Breast epithelium (tissue), 4 donors: ENCODE data around the gene LYPD6B. TPM values are rescaled to one million over a fixed set of nuclear protein-coding genes. Genes with fewer than 3 reads are reported as not detected.

Experiments used
- DNase-seq, 2 donors: peaks; one replicate each; pipeline ENCODE4 v3.0.0-alpha.2; 2019; ENCODE audit warnings: low spot score in 2 of 2
- H3K27ac ChIP-seq, 2 donors: fragments of 200-600 bp; sonication (generic) in 1 of 2; one replicate each; pipeline ENCODE4 v1.5.1; 2016 to 2019; ENCODE audit warnings: mild to moderate bottlenecking in 1 of 2
- H3K27me3 ChIP-seq, 2 donors: fragments of 200-600 bp; sonication (generic) in 1 of 2; one replicate each; pipeline versions ENCODE4 v1.5.1 to v1.6.0; 2017 to 2019; ENCODE audit warnings: control low read depth in 1 of 2, mild to moderate bottlenecking in 1 of 2
- H3K36me3 ChIP-seq: fragments of 200-600 bp; one replicate; pipeline ENCODE4 v1.5.1; 2019
- H3K4me1 ChIP-seq, 2 donors: fragments of 200-600 bp; sonication (generic); one replicate each; pipeline ENCODE4 v1.5.1; 2016 to 2019; ENCODE audit warnings: control low read depth in 1 of 2
- H3K4me3 ChIP-seq, 3 donors: fragments of 200-600 bp; sonication (generic); 1 replicate in 2 of 3; 2 replicates in 1 of 3; pipeline ENCODE4 v1.5.1; 2016 to 2019; ENCODE audit warnings: mild to moderate bottlenecking in 3 of 3, moderate library complexity in 2 of 3
- H3K9me3 ChIP-seq, 2 donors: fragments of 200-600 bp; sonication (generic) in 1 of 2; one replicate each; pipeline ENCODE4 v1.5.1; 2016 to 2019; ENCODE audit warnings: control low read depth in 1 of 2
- POLR2A ChIP-seq: fragments of 450-650 bp; IDR thresholded peaks from one replicate; pipeline ENCODE4 v1.6.1; 2016; ENCODE audit warnings: antibody characterized with exemption, mild to moderate bottlenecking, moderate library complexity
- POLR2AphosphoS5 ChIP-seq, 3 donors: sonication (generic); formaldehyde crosslinking; IDR thresholded peaks; one replicate each; pipeline ENCODE4 v1.6.1; 2017; ENCODE audit warnings: antibody characterized with exemption in 3 of 3
- intact Hi-C: fragments of 100-400 bp; cut with DNase I; formaldehyde crosslinking; loops from one replicate; pipeline ENCODE4 v1.15.1; 2023; ENCODE audit warnings: low total_unique reads
- total RNA-seq, 3 donors: library from RNA; depleted of rRNA; stranded (reverse); fragments of >200 nt; gene quantifications; one replicate each; pipeline ENCODE4 v1.1.0, GENCODE V29; 2016
- TF ChIP-seq, protein P1 (sequence below), 3 donors: fragments of 450-650 bp; IDR thresholded peaks; one replicate each; pipeline ENCODE4 v1.5.1; 2016 to 2017; ENCODE audit warnings: antibody characterized with exemption in 3 of 3, mild to moderate bottlenecking in 3 of 3, moderate library complexity in 3 of 3

The LYPD6B gene
- total RNA-seq, 3 donors from 2014 or later: 0.32 to 41.4 (median 21.0) TPM

DNA sequence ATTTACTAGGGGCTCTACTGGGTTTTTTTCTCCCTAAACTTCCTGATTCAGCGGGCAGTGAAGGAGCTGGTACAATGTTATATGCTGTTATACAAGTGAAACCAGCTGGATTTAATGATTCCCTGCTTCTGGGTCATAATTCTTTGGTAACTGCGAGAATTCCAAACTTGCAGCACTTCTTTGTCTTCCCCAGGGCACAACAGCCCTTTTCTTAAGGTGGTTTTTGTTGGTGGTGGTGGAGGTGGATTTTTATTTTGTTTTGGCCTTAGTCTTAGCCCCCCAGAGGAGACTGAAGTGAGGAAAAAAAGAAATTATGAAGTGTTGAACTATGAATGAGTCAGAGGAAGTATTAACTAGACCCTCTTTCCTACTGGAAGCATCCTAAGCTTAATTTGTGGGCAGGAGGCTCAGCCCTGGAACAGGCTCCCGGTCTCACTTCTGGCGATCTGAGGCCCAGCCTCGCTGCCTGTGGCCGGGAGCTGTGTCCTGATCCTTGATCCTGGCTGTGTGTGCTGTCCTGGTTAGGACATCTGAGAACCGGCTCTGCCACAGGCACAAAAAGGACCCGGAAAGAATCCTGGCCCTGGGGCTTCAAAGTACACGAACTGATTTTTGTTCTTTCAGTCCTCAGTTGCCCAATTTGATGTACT lies 141.9 kb downstream of the LYPD6B start:
- DNase-seq: no peak
- no peak for TF ChIP-seq POLR2A
- TF ChIP-seq, protein P1, sequence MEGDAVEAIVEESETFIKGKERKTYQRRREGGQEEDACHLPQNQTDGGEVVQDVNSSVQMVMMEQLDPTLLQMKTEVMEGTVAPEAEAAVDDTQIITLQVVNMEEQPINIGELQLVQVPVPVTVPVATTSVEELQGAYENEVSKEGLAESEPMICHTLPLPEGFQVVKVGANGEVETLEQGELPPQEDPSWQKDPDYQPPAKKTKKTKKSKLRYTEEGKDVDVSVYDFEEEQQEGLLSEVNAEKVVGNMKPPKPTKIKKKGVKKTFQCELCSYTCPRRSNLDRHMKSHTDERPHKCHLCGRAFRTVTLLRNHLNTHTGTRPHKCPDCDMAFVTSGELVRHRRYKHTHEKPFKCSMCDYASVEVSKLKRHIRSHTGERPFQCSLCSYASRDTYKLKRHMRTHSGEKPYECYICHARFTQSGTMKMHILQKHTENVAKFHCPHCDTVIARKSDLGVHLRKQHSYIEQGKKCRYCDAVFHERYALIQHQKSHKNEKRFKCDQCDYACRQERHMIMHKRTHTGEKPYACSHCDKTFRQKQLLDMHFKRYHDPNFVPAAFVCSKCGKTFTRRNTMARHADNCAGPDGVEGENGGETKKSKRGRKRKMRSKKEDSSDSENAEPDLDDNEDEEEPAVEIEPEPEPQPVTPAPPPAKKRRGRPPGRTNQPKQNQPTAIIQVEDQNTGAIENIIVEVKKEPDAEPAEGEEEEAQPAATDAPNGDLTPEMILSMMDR (IDR thresholded peaks at IDR 0.05): no peak
- TF ChIP-seq POLR2AphosphoS5 (IDR thresholded peaks at IDR 0.05): no peak
- intact Hi-C loops: no loop called here
- H3K9me3 ChIP-seq: no peaks in the 10 kb centered on the region
- no peaks in the 10 kb centered on the region for H3K27me3 ChIP-seq
- no peaks in the 10 kb centered on the region for H3K4me1 ChIP-seq
- H3K4me3 ChIP-seq: no peak overlapping the region
- no peak overlapping the region for H3K27ac ChIP-seq
- no peaks in the 10 kb centered on the region for H3K36me3 ChIP-seq

DNA sequence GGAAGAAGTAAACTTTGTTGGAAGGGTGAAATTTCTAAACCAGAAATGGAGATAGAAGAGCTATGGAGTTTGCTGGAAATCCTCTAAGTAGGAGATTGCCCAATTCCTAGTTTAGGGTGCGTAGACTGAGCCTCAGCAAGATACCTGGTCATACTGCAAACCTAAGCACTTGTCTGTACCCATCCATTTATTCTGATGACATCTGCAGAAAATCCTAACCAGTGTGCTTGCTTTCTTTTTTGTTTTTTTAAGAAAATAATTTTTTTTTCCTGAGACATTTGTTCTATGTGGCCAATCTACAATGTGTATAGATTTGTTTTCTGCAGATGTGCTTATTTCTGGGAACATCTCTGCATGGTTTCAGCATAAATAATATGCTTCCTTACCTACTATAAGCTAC lies 144.7 kb downstream of the LYPD6B start:
- no peaks in the 10 kb centered on the region for H3K4me1 ChIP-seq
- no peak overlapping the region for H3K4me3 ChIP-seq
- no peaks in the 10 kb centered on the region for H3K36me3 ChIP-seq
- no peak overlapping the region for H3K27ac ChIP-seq
- H3K27me3 ChIP-seq: no peaks in the 10 kb centered on the region
- intact Hi-C loops: no loop called here
- no peaks in the 10 kb centered on the region for H3K9me3 ChIP-seq
- DNase-seq: no peak
- no peak for TF ChIP-seq POLR2A
- TF ChIP-seq POLR2AphosphoS5 (IDR thresholded peaks at IDR 0.05): no peak
- TF ChIP-seq, protein P1 (IDR thresholded peaks at IDR 0.05): no peak

DNA sequence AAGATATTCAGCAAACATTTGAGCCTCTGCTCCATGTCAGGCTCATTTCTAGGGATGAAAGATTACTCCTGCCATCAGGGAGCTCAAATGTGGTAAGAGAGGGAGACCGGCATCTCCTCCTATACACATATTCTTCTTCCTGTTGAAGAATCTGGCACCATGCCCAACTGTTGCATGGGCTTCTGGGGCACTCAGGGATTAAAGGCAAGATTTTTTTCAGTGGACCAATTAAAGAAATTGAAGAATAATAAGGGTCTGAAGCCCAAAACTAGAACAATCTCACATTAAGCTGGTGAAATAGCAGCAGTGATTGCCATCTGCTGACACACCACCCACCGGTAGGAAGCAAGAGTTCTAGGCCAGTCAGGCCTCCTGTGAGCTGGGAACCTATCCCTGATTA lies 146.5 kb downstream of the LYPD6B start:
- no peaks in the 10 kb centered on the region for H3K27me3 ChIP-seq
- intact Hi-C loops: no loop called here
- no peak for DNase-seq
- no peak overlapping the region for H3K4me3 ChIP-seq
- no peaks in the 10 kb centered on the region for H3K9me3 ChIP-seq
- H3K36me3 ChIP-seq: no peaks in the 10 kb centered on the region
- H3K4me1 ChIP-seq: no peaks in the 10 kb centered on the region
- no peak for TF ChIP-seq POLR2AphosphoS5 (IDR thresholded peaks at IDR 0.05)
- no peak for TF ChIP-seq POLR2A
- TF ChIP-seq, protein P1 (IDR thresholded peaks at IDR 0.05): no peak
- H3K27ac ChIP-seq: no peak overlapping the region

DNA sequence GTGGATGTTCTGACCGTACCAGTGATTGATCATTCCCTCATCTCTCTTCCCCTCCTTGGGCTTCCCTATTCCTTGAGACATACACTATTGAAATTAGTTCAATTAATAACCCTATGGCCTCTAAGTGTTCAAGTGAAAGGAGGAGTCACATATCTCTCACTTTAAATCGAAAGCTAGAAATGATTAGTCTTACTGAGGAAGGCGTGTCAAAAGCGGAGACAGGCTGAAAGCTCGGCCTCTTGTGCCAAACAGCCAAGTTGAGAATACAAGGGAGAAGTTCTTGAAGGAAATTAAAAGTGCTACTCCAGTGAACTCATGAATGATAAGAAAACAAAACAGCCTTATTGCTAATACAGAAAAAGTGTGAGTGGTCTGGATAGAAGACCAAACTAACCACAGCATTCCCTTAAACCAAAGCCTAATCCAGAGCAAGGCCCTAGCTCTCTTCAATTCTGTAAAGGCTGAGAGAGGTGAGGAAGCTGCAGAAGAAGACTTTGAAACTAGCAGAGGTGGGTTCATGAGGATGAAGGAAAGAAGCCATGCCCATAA lies 147.5 kb downstream of the LYPD6B start:
- intact Hi-C loops: no loop called here
- no peak for DNase-seq
- no peak for TF ChIP-seq POLR2AphosphoS5 (IDR thresholded peaks at IDR 0.05)
- TF ChIP-seq, protein P1 (IDR thresholded peaks at IDR 0.05): no peak
- no peak for TF ChIP-seq POLR2A
- no peaks in the 10 kb centered on the region for H3K9me3 ChIP-seq
- H3K4me1 ChIP-seq: no peaks in the 10 kb centered on the region
- H3K27me3 ChIP-seq: no peaks in the 10 kb centered on the region
- H3K27ac ChIP-seq: no peak overlapping the region
- no peak overlapping the region for H3K4me3 ChIP-seq
- no peaks in the 10 kb centered on the region for H3K36me3 ChIP-seq

DNA sequence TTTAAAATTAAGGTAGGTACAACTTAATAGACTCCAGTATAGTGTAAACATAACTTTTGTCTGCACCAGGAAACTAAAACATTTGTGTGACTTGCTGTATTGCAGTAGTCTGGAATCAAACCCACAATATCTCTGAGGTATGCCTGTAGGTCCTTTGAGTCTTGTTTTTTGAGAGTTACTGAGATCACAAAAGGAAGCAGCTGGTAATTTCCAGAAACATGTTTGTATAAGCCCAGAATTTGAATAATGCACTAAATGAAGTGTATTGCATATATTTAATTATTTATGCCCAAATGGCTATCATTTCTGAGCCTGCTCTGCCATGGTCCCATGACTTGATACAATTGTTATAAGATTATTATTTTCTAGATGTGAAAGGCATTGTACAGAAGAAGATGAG lies 148.6 kb downstream of the LYPD6B start:
- no peaks in the 10 kb centered on the region for H3K9me3 ChIP-seq
- intact Hi-C loops: no loop called here
- H3K4me3 ChIP-seq: no peak overlapping the region
- H3K4me1 ChIP-seq: no peaks in the 10 kb centered on the region
- TF ChIP-seq POLR2AphosphoS5 (IDR thresholded peaks at IDR 0.05) (no peak), POLR2A (no peak)
- TF ChIP-seq, protein P1 (IDR thresholded peaks at IDR 0.05): no peak
- no peaks in the 10 kb centered on the region for H3K27me3 ChIP-seq
- no peak for DNase-seq
- H3K27ac ChIP-seq: no peak overlapping the region
- no peaks in the 10 kb centered on the region for H3K36me3 ChIP-seq
